Measurements from ENCODE around the gene SPARCL1.
"Not testable (repeated sequence)": the region's sequence is repeated elsewhere in the genome, so short reads cannot be mapped to it uniquely, and the experiment has no call there.

DNA sequence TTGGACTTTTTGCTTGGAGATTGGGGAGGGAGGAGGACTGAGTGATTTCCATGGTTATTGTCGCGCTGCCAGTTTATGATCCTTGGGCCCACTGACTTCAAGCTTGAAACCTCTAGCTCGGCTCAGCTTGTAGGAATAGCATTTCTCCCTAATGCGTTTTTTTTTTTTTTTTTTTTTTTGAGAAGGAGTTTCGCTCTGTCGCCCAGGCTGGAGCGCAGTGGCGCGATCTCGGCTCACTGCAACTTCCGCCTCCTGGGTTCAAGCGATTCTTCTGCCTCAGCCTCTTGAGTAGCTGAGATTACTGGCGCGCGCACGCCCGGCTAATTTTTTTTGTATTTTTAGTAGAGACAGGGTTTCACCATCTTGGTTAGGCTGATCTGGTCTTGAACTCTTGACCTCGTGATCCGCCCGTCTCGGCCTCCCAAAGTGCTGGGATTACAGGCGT lies 105.1 kb downstream of the SPARCL1 start:
- TF ChIP-seq, protein P1, sequence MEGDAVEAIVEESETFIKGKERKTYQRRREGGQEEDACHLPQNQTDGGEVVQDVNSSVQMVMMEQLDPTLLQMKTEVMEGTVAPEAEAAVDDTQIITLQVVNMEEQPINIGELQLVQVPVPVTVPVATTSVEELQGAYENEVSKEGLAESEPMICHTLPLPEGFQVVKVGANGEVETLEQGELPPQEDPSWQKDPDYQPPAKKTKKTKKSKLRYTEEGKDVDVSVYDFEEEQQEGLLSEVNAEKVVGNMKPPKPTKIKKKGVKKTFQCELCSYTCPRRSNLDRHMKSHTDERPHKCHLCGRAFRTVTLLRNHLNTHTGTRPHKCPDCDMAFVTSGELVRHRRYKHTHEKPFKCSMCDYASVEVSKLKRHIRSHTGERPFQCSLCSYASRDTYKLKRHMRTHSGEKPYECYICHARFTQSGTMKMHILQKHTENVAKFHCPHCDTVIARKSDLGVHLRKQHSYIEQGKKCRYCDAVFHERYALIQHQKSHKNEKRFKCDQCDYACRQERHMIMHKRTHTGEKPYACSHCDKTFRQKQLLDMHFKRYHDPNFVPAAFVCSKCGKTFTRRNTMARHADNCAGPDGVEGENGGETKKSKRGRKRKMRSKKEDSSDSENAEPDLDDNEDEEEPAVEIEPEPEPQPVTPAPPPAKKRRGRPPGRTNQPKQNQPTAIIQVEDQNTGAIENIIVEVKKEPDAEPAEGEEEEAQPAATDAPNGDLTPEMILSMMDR (IDR thresholded peaks at IDR 0.05) = not testable (repeated sequence)
- TF ChIP-seq ZFX (IDR thresholded peaks at IDR 0.05; ENCODE audit: borderline replicate concordance) = not testable (repeated sequence)

Measured in 22Rv1 (cell line).